Heart right ventricle (tissue), 16 donors: ENCODE measurements around the gene CTBP1. TPM values are rescaled to one million over a fixed set of nuclear protein-coding genes. Genes with fewer than 3 reads are reported as not detected.

Source experiments
- ATAC-seq, 8 donors: fragments of 200-7000 bp; cut with Tn5 transposase; one replicate each; pipeline ENCODE4 v1.9.1; 2020; ENCODE audit warnings: mild to moderate bottlenecking in 8 of 8, moderate library complexity in 8 of 8, moderate number of reproducible peaks in 1 of 8
- DNase-seq, 2 donors: peaks; one replicate each; pipeline ENCODE4 v3.0.0-alpha.2; 2020
- H3K27ac ChIP-seq, 10 donors: fragments of 200-600 bp; sonication (generic) in 2 of 10; one replicate each; pipeline versions ENCODE4 v1.5.0 to v1.8.0; 2020 to 2022; ENCODE audit warnings: mild to moderate bottlenecking in 3 of 10
- H3K27me3 ChIP-seq, 7 donors: fragments of 200-600 bp; one replicate each; pipeline ENCODE4 v1.8.0; 2021 to 2022; ENCODE audit warnings: mild to moderate bottlenecking in 2 of 7
- H3K36me3 ChIP-seq, 9 donors: fragments of 200-600 bp; sonication (generic) in 1 of 9; one replicate each; pipeline versions ENCODE4 v1.5.0 to v1.8.0; 2020 to 2022; ENCODE audit warnings: mild to moderate bottlenecking in 2 of 9
- H3K4me1 ChIP-seq, 9 donors: fragments of 200-600 bp; sonication (generic) in 1 of 9; one replicate each; pipeline versions ENCODE4 v1.5.0 to v1.8.0; 2020 to 2022; ENCODE audit warnings: mild to moderate bottlenecking in 4 of 9
- H3K4me3 ChIP-seq, 10 donors: fragments of 200-600 bp; sonication (generic) in 2 of 10; one replicate each; pipeline versions ENCODE4 v1.5.0 to v1.8.0; 2020 to 2022; ENCODE audit warnings: mild to moderate bottlenecking in 7 of 10, moderate library complexity in 2 of 10
- H3K9me3 ChIP-seq, 11 donors: fragments of 200-600 bp in 10 of 11; sonication (generic) in 2 of 11; one replicate each; pipeline versions ENCODE4 v1.5.0 to v1.8.0; 2013 to 2022; ENCODE audit warnings: mild to moderate bottlenecking in 2 of 11, control low read depth in 1 of 11, moderate library complexity in 1 of 11
- CTCF ChIP-seq, 9 donors: fragments of 200-600 bp; sonication (generic) in 2 of 9; IDR thresholded peaks; one replicate each; pipeline versions ENCODE4 v1.5.0 to v1.8.0; 2021 to 2022; ENCODE audit warnings: antibody characterized with exemption in 9 of 9, mild to moderate bottlenecking in 5 of 9, moderate library complexity in 1 of 9
- WGBS, 2 donors: extraction: QIAGEN DNeasy Blood & Tissue Kit; methylation state at CpG; one replicate each; pipeline ENCODE4 v1.1.7; 2013; ENCODE audit warnings: inconsistent platforms in 1 of 2; 5-methylcytosine and 5-hydroxymethylcytosine counted together
- intact Hi-C, 10 donors: fragments of 100-400 bp; cut with DNase I; formaldehyde crosslinking; loops; one replicate each; pipeline versions ENCODE4 v1.11.1 to v1.14.2; 2022
- polyA plus RNA-seq, 2 donors: library from polyadenylated mRNA; stranded (reverse); fragments of 200-250 nt; gene quantifications; one replicate each; pipeline ENCODE4 v1.2.3, GENCODE V29; 2013
- total RNA-seq, 10 donors: library from RNA; stranded (reverse); fragmentation: NEBNext Ultra II Directional in 3 of 10; extraction: Animal tissue kit (Norgen Biotek cat#: 25700) in 3 of 10; gene quantifications; one replicate each; pipeline versions ENCODE4 v1.2.1 to v1.2.4, GENCODE V29; 2021 to 2023
- donor health status: Arrhythmogenic right ventricular cardiomyopathy.
- donor health status: ischemic (EF 13 %, LVEDD 7.1; RV severe dilation, severe dysfunction).
- donor health status: healthy with polysubstance abuse.
- donor health status: DM: no; HTN: yes; CAD: no.
- donor health status: DM: no; HTN: no; CAD: no.
- donor health status: ischemic (EF 25% LVEDD 6.9; RV normal size, moderate dysfunction).
- donor health status: ischemic (EF 25% LVEDD 5.7; RV mildly dilated, moderate dysfunction).
- donor health status: healthy.
- donor health status: DM: yes; HTN: yes; CAD: no.
- donor health status: Ischemic cardiomyopathy.
- donor health status: ischemic (EF 35%, LVEDD 5.7; RV mildly dilated, moderate dysfunction).
- donor health status: nonischemic (EF 11% LVEDD 7.7; RV severe dilation, severe dysfunction).
- donor health status: DM: yes; HTN: yes; CAD: no.
- donor health status: PGD.
- donor health status: ischemic (EF 29% LVEDD 5.4; RV normal size, mild dysfunction).
- donor health status: nonischemic (EF 23%, LVEDD 6.1; RV moderate dilation, normal function).

Gene CTBP1
- total and polyA plus RNA-seq, 12 donors = 98.6 to 132 (median 121) TPM

GRCh38 chr4:1297023-1297395 lies 48.1 kb upstream of the CTBP1 start:
- TF ChIP-seq CTCF (IDR thresholded peaks at IDR 0.05) = no peak
- WGBS, 2 donors = 86 to 87% methylated on average over 22 of the region's 22 CpGs
- no peak for DNase-seq
- Histone ChIP-seq H3K9me3 (no peaks in the 10 kb centered on the region), H3K27ac (peak overlapping the region in 3 of 10 donors; percentile 21 to 82 (median 30)), H3K36me3 (peaks cover 0 to 52% (median 16%) of the 10 kb centered on the region in 9 donors), H3K4me3 (no peak overlapping the region), H3K27me3 (no peaks in the 10 kb centered on the region), H3K4me1 (peaks cover 16 to 72% (median 56%) of the 10 kb centered on the region in 9 donors)
- intact Hi-C loops = loop anchor here in 1 of 10 donors (10.0 kb wide), 1 partner anchor 48 kb away; the partner anchor contains the start of gene UVSSA
- ATAC-seq = no peak

DNA sequence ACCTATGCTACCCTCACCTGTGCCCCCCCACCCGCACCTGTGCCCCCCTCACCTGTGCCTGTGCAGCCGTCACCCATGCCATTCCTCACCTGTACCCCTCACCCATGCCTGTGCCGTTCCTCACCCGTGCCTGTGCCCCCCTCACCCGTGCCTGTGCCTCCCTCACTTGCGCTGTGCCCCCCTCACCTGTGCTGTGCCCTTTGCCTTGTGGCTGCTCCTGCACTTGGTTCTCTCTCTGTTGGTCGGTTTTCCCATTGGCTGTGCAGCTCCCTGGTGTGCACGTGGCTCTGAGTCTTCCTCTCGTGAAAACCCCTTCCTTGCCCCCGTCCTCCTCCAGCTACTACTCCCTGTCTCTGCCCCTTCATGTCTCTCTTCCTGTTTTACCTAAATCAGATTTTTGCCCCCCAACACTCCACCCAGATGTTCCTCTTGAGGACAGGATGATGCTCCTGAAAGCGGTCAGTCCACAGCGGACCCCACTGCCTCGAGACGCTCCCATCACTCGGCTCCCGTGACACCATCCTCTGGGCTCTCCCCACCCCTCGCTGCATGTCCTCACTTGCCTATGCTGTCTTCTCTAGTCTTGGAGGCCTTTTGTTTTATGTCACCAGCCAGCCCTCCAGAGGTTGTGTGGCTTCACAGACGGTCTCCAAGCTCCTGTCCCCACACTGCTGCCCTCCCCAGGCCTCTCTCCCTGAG lies 47.5 kb upstream of the CTBP1 start:
- WGBS, 2 donors = 84 to 88% methylated on average over 18 of the region's 18 CpGs
- ATAC-seq (no peak), DNase-seq (no peak)
- peaks cover 0 to 50% (median 16%) of the 10 kb centered on the region in 9 donors for H3K36me3 ChIP-seq
- no peaks in the 10 kb centered on the region for H3K27me3 ChIP-seq
- peak overlapping the region in 2 of 10 donors; percentile 21 to 82 for H3K27ac ChIP-seq
- no peak for TF ChIP-seq CTCF (IDR thresholded peaks at IDR 0.05)
- H3K9me3 ChIP-seq = no peaks in the 10 kb centered on the region
- H3K4me3 ChIP-seq = no peak overlapping the region
- H3K4me1 ChIP-seq = peaks cover 16 to 74% (median 61%) of the 10 kb centered on the region in 9 donors
- intact Hi-C loops = loop anchor here in 1 of 10 donors (10.0 kb wide), 1 partner anchor 48 kb away; the partner anchor contains the start of gene UVSSA

DNA sequence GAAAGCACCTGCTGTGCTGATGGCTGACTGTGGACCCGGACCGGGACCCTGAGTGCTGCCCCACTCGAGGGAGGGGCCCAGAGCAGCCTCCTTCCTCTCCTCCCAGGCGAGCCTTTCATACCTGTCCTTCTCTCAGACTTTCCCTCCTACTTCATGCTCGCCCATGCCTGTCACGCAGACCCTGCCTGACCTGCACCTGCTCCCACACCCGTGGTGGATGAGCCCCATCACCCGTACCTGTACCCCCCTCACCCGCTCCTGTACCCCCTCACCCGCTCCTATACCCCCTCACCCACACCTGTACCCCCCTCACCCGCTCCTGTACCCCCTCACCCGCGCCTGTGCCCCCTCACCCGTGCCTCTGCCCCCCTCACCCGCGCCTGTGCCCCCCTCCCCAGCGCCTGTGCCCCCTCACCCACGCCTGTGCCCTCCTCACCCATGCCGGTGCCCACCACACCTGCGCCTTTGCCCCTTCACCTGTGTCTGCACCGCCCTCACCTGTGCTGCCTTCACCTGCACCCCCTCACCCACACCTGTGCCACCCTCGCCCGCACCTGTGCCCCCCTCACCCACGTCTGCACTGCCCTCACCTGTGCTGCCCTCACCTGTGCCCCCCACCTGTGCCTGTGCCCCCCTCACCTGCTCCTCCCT lies 46.6 kb upstream of the CTBP1 start:
- intact Hi-C loops = loop anchor here in 1 of 10 donors (10.0 kb wide), 1 partner anchor 49 kb away; the partner anchor contains the start of gene UVSSA
- H3K27me3 ChIP-seq = no peaks in the 10 kb centered on the region
- ATAC-seq (no peak), DNase-seq (no peak)
- H3K9me3 ChIP-seq = no peaks in the 10 kb centered on the region
- H3K4me1 ChIP-seq = peaks cover 24 to 74% (median 61%) of the 10 kb centered on the region in 9 donors
- TF ChIP-seq CTCF (IDR thresholded peaks at IDR 0.05) = no peak
- H3K27ac ChIP-seq = peak overlapping the region in 4 of 10 donors; percentile 1 to 58 (median 36)
- WGBS, 2 donors = 79 to 80% methylated on average over 24 of the region's 24 CpGs
- no peak overlapping the region for H3K4me3 ChIP-seq
- peaks cover 0 to 41% (median 16%) of the 10 kb centered on the region in 9 donors for H3K36me3 ChIP-seq

DNA sequence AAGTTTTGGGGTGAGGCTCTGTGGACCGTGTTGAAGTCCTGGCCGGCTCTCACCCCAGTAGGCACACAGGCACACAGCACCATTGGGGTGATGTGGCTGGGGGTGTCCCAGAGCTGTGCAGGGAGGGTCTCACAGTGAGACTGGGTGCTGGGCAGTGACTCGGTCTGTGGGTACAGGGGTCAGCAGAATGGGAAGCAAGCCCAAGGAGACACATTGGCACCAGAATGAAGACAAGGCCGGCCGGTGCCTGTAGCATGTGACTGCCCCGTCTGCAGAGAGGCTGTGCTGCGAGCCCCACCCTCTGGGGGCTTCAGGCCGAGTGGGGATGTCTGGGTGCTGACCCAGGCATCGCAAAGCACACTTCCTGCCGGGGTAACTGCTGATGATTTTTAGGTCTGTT lies 46.0 kb upstream of the CTBP1 start:
- no peak overlapping the region for H3K4me3 ChIP-seq
- peaks cover 0 to 34% (median 12%) of the 10 kb centered on the region in 9 donors for H3K36me3 ChIP-seq
- H3K9me3 ChIP-seq = no peaks in the 10 kb centered on the region
- H3K4me1 ChIP-seq = peaks cover 24 to 70% (median 57%) of the 10 kb centered on the region in 9 donors
- intact Hi-C loops = loop anchor here in 4 of 10 donors (5.0 to 10.0 kb wide), 3 partner anchors 47 to 52 kb away; partner anchors contain the start of gene UVSSA (in 2 of the 4)
- TF ChIP-seq CTCF (IDR thresholded peaks at IDR 0.05) = no peak
- no peaks in the 10 kb centered on the region for H3K27me3 ChIP-seq
- H3K27ac ChIP-seq = peak overlapping the region in 6 of 10 donors; percentile 1 to 58 (median 19)
- ATAC-seq = peak in 3 of 8 donors; percentile 5 to 21 (median 18)
- DNase-seq = no peak
- WGBS, 2 donors = 28 to 33% methylated on average over 10 of the region's 10 CpGs
